Esophagus (tissue), 2 donors: ENCODE results near the gene KRT7. TPM values are rescaled to one million over a fixed set of nuclear protein-coding genes. Genes with fewer than 3 reads are reported as not detected.

ENCODE experiments used
- H3K27ac ChIP-seq, 2 donors: one replicate each; pipeline ENCODE4 v1.5.1; 2013; ENCODE audit warnings: low read depth in 2 of 2, mild to moderate bottlenecking in 2 of 2, inconsistent platforms in 1 of 2, low read length in 1 of 2, moderate library complexity in 1 of 2
- H3K27me3 ChIP-seq, 2 donors: one replicate each; pipeline ENCODE4 v1.6.1; 2013; ENCODE audit warnings: low read length in 2 of 2, control low read depth in 1 of 2, mild to moderate bottlenecking in 1 of 2; ENCODE audit not compliant: insufficient read depth in 2 of 2, control insufficient read depth in 1 of 2
- H3K36me3 ChIP-seq, 2 donors: one replicate each; pipeline ENCODE4 v1.6.1; 2013; ENCODE audit warnings: low read length in 1 of 2; ENCODE audit not compliant: control insufficient read depth in 2 of 2, insufficient read depth in 2 of 2
- H3K4me1 ChIP-seq, 2 donors: one replicate each; pipeline ENCODE4 v1.6.1; 2013; ENCODE audit warnings: low read length in 1 of 2; ENCODE audit not compliant: control insufficient read depth in 2 of 2, insufficient read depth in 2 of 2
- H3K4me3 ChIP-seq, 2 donors: one replicate each; pipeline ENCODE4 v1.5.1; 2013; ENCODE audit warnings: low read length in 2 of 2, mild to moderate bottlenecking in 2 of 2, low read depth in 1 of 2, moderate library complexity in 1 of 2
- H3K9me3 ChIP-seq, 2 donors: one replicate each; pipeline ENCODE4 v1.6.1; 2013; ENCODE audit warnings: mild to moderate bottlenecking in 2 of 2, low read depth in 1 of 2, low read length in 1 of 2, moderate library complexity in 1 of 2; ENCODE audit not compliant: control insufficient read depth in 2 of 2, insufficient read depth in 1 of 2
- WGBS, 2 donors: extraction: QIAGEN DNeasy Blood & Tissue Kit; methylation state at CpG; one replicate each; pipeline ENCODE4 v1.1.7; 2013; 5-methylcytosine and 5-hydroxymethylcytosine counted together
- polyA plus RNA-seq, 2 donors: library from polyadenylated mRNA; stranded (reverse); fragments of 200-250 nt; gene quantifications; one replicate each; pipeline ENCODE4 v1.2.3, GENCODE V29; 2013
- donor health status: healthy with polysubstance abuse.
- donor health status: Bipolar disorder and iron deficiency.

The KRT7 gene
- polyA plus RNA-seq, 2 donors, result 153 to 213 TPM

- peaks cover 4 to 33% of the 10 kb centered on the region in 2 donors for H3K4me1 ChIP-seq
- no peaks in the 10 kb centered on the region for H3K9me3 ChIP-seq
- no peaks in the 10 kb centered on the region for H3K27me3 ChIP-seq
- peak overlapping the region in 1 of 2 donors; percentile 86 for H3K27ac ChIP-seq
- 57% methylated on average over 3 of the region's 3 CpGs for WGBS, 2 donors
- peaks cover 0 to 3% of the 10 kb centered on the region in 2 donors for H3K36me3 ChIP-seq
- H3K4me3 ChIP-seq, result peak overlapping the region; percentile 24 to 47
Observed at GRCh38 chr12:52189376-52190174, 43.5 kb upstream of the KRT7 start.

DNA sequence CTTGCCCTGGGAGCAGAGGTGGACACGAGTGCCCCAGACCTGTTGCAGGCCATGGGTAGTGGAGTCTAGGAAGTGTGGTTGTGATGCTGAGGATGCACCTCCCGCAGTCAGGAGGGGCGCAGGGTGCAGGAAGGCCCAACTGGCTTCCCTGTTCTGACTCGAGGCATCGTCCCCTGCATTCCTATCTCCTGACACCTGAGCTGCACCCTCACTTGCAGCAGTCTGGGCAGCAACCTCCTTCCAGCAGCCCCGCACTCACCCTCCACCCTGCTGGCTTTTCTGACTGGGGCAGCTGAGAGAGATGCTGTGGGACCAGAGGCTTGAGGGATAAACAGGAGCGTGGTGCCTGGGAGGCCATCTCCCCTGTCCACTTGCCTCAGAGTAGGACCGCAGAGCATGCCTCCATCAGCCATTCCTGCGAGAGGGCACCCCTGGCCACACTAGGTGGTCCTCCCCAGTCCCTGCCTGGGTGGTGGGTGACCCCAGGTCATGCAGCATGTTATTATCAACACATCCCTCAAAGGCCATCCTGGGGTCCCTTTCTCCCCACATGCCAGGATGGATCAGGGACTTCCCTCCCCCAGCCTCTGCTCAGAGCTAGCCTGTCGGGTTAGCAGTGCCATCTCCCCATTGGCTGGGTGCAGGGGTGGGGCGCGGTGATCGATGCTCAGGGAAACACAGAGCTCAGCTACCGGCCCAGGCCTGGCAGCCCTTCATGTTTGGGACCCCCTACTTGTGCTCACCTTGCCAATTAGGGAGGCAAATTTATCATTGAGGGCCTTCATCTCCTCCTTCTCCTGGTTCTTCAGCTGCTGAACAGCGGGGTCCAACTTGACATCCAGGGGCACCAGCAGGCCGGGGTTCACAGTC lies 41.9 kb upstream of the KRT7 start:
- WGBS, 2 donors, result 74% methylated on average over 16 of the region's 16 CpGs
- no peaks in the 10 kb centered on the region for H3K9me3 ChIP-seq
- H3K27ac ChIP-seq, result peak overlapping the region; percentile 88 to 89
- H3K36me3 ChIP-seq, result peaks cover 0 to 3% of the 10 kb centered on the region in 2 donors
- peaks cover 4 to 33% of the 10 kb centered on the region in 2 donors for H3K4me1 ChIP-seq
- H3K27me3 ChIP-seq, result no peaks in the 10 kb centered on the region
- H3K4me3 ChIP-seq, result peak overlapping the region; percentile 47 to 56

- 36 to 41% methylated on average over 20 of the region's 20 CpGs for WGBS, 2 donors
- H3K4me3 ChIP-seq, result peak within 1 kb of the TSS; percentile 47 to 56
Observed at GRCh38 chr12:52191841-52192791, 40.9 kb upstream of the KRT7 start, which contains the start of gene KRT80. Gene KRT80 (minus strand): TSS chr12:52192014. CDS start chr12:52191902, 112 bp downstream.

GRCh38 chr12:52193532-52193931 lies 39.5 kb upstream of the KRT7 start:
- Histone ChIP-seq H3K4me1 (peaks cover 0 to 38% of the 10 kb centered on the region in 2 donors), H3K27me3 (no peaks in the 10 kb centered on the region), H3K36me3 (peaks cover 0 to 3% of the 10 kb centered on the region in 2 donors), H3K27ac (peak overlapping the region in 1 of 2 donors; percentile 28), H3K4me3 (no peak overlapping the region), H3K9me3 (no peaks in the 10 kb centered on the region)
- WGBS, 2 donors, result 75 to 85% methylated on average over 6 of the region's 6 CpGs

More at GRCh38 chr12:52191841-52192791, 40.9 kb upstream of the KRT7 start, which contains the start of gene KRT80:
- Histone ChIP-seq H3K9me3 (no peaks in the 10 kb centered on the region), H3K27ac (peak within 1 kb of the TSS; percentile 88 to 89), H3K27me3 (no peaks in the 10 kb centered on the region), H3K36me3 (peaks cover 0 to 3% of the 10 kb centered on the region in 2 donors), H3K4me1 (peaks cover 1 to 32% of the 10 kb centered on the region in 2 donors)

DNA sequence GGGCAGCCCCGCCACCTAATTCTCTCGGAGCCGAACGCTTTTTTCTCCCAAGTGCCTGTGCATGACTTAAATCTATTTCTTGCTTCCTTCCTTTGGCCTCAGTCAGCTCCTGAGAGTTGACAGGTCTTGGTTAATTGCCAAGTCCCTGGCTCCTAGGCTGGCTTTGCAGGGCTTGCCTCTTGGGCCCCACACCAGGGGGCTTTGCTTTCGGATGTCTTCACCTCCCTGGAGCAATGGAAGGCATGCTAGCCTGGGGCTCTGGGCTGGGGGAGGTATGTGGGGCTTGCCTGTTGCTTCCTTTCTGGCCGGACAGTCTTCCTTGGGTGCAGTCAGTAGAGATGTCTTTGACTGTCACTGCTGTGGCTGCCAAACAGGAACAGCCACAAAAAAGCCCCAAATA lies 39.1 kb upstream of the KRT7 start:
- WGBS, 2 donors, result 55 to 61% methylated on average over 6 of the region's 6 CpGs
- no peaks in the 10 kb centered on the region for H3K9me3 ChIP-seq
- H3K4me1 ChIP-seq, result peaks cover 0 to 42% of the 10 kb centered on the region in 2 donors
- peak overlapping the region in 1 of 2 donors; percentile 28 for H3K27ac ChIP-seq
- no peaks in the 10 kb centered on the region for H3K27me3 ChIP-seq
- peaks cover 0 to 3% of the 10 kb centered on the region in 2 donors for H3K36me3 ChIP-seq
- H3K4me3 ChIP-seq, result no peak overlapping the region

- Histone ChIP-seq H3K9me3 (no peaks in the 10 kb centered on the region), H3K4me1 (peaks cover 0 to 43% of the 10 kb centered on the region in 2 donors), H3K36me3 (peaks cover 0 to 2% of the 10 kb centered on the region in 2 donors), H3K27ac (no peak overlapping the region), H3K27me3 (no peaks in the 10 kb centered on the region), H3K4me3 (no peak overlapping the region)
- 84 to 93% methylated on average over 8 of the region's 8 CpGs for WGBS, 2 donors
Observed at GRCh38 chr12:52195065-52195730, 37.8 kb upstream of the KRT7 start.

DNA sequence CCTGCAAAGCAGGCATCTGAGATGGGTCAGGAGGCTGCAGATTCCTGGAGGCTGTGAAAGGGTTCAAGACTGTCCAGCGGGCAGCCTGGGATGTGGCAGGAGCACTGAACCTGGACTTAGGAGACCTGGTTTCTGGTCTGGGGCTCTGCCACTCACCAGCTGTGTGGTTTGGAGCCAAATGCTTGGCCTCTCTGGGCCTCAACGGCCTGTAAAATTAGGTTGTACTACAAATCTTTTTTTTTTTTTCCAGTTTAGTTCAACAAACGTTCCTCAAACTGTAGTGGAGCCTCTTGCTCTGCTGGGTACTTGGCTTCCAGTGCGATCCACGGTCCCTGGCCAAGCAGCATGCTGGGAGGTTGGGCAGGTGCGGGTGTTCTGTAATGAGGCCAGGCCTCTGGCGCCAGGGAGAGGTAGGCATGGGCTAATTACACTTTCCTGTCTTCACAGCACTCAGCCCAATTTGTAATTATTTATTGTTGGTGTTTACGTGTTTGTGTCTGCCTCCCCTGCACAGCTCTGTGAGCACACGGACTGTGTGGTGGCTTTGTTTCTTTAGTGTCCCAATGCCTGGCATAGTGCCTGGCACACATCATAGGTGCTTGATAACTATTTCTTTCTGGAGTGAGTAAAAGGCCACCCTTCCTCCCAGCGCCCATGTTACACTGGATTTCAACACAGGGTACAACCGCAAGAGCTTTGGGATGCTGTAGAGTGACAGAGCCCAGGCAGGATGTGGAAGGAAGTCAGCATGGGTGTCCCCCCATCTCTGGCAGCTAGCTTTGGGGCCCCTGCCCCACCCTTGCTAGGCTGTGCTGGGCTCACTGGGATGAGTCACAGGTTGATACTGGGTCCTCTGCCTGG lies 35.4 kb upstream of the KRT7 start:
- H3K9me3 ChIP-seq, result no peaks in the 10 kb centered on the region
- no peaks in the 10 kb centered on the region for H3K27me3 ChIP-seq
- no peak overlapping the region for H3K4me3 ChIP-seq
- peaks cover 0 to 30% of the 10 kb centered on the region in 2 donors for H3K4me1 ChIP-seq
- WGBS, 2 donors, result 55 to 68% methylated on average over 11 of the region's 11 CpGs
- H3K27ac ChIP-seq, result peak overlapping the region; percentile 21 to 44
- no peaks in the 10 kb centered on the region for H3K36me3 ChIP-seq
